ENCODE measurements around the gene ARNT2.

ARNT2 gene

GRCh38 chr15:80411788-80412288 lies 7.7 kb downstream of the ARNT2 start:
- no peak for DNase-seq (ENCODE audit: low read depth in 2 of 2)

- no peak for DNase-seq (ENCODE audit: low read depth in 2 of 2)
Observed at GRCh38 chr15:80414546-80415357, 10.6 kb downstream of the ARNT2 start.

GRCh38 chr15:80415358-80415670 lies 11.1 kb downstream of the ARNT2 start:
- no peak for DNase-seq (ENCODE audit: low read depth in 2 of 2)

- DNase-seq (ENCODE audit: low read depth in 2 of 2): no peak
Observed at GRCh38 chr15:80416702-80417101, 12.5 kb downstream of the ARNT2 start.

- DNase-seq (ENCODE audit: low read depth in 2 of 2): no peak
Observed at GRCh38 chr15:80418892-80419537, 14.8 kb downstream of the ARNT2 start.

- no peak for DNase-seq (ENCODE audit: low read depth in 2 of 2)
Observed at GRCh38 chr15:80419546-80419945, 15.4 kb downstream of the ARNT2 start.

- no peak for DNase-seq (ENCODE audit: low read depth in 2 of 2)
Observed at GRCh38 chr15:80420658-80421057, 16.5 kb downstream of the ARNT2 start.

GRCh38 chr15:80423215-80423614 lies 19.0 kb downstream of the ARNT2 start:
- DNase-seq (ENCODE audit: low read depth in 2 of 2): no peak

GRCh38 chr15:80424381-80424780 lies 20.2 kb downstream of the ARNT2 start:
- no peak for DNase-seq (ENCODE audit: low read depth in 2 of 2)

- DNase-seq (ENCODE audit: low read depth in 2 of 2): no peak
Observed at GRCh38 chr15:80426316-80426715, 22.1 kb downstream of the ARNT2 start.

GRCh38 chr15:80429964-80430363 lies 25.8 kb downstream of the ARNT2 start:
- no peak for DNase-seq (ENCODE audit: low read depth in 2 of 2)

- DNase-seq (ENCODE audit: low read depth in 2 of 2): no peak
Observed at GRCh38 chr15:80431635-80432344, 27.6 kb downstream of the ARNT2 start.

- DNase-seq (ENCODE audit: low read depth in 2 of 2): no peak
Observed at GRCh38 chr15:80432345-80432702, 28.1 kb downstream of the ARNT2 start.

GRCh38 chr15:80433836-80434235 lies 29.7 kb downstream of the ARNT2 start:
- DNase-seq (ENCODE audit: low read depth in 2 of 2): no peak

- no peak for DNase-seq (ENCODE audit: low read depth in 2 of 2)
Observed at GRCh38 chr15:80434926-80435720, 30.9 kb downstream of the ARNT2 start.

GRCh38 chr15:80436511-80437307 lies 32.5 kb downstream of the ARNT2 start:
- no peak for DNase-seq (ENCODE audit: low read depth in 2 of 2)

- DNase-seq (ENCODE audit: low read depth in 2 of 2): no peak
Observed at GRCh38 chr15:80437334-80437891, 33.2 kb downstream of the ARNT2 start.

- DNase-seq (ENCODE audit: low read depth in 2 of 2): no peak
Observed at GRCh38 chr15:80439140-80439539, 35.0 kb downstream of the ARNT2 start.

GRCh38 chr15:80440024-80440423 lies 35.8 kb downstream of the ARNT2 start:
- DNase-seq (ENCODE audit: low read depth in 2 of 2): no peak

- no peak for DNase-seq (ENCODE audit: low read depth in 2 of 2)
Observed at GRCh38 chr15:80441041-80441440, 36.9 kb downstream of the ARNT2 start.

- DNase-seq (ENCODE audit: low read depth in 2 of 2): no peak
Observed at GRCh38 chr15:80441714-80442113, 37.5 kb downstream of the ARNT2 start.

Data from stimulated activated CD8-positive, alpha-beta memory T cell treated with anti-CD3 and anti-CD28 coated beads, Interleukin-15, amount 100 ng/mL, for 4 hours (primary cell).